HEK293 (cell line): ENCODE results near the gene CEACAM20.

Experiments used
- BCL11A ChIP-seq: fragments of 450-650 bp; formaldehyde crosslinking; IDR thresholded peaks from 2 replicates; pipeline ENCODE4 v1.5.1; 2016; ENCODE audit warnings: low read depth, missing biosample characterization, missing genetic modification characterization
- HOXA7 ChIP-seq: sonication (generic); formaldehyde crosslinking; IDR thresholded peaks from 2 replicates; pipeline ENCODE4 v1.8.1; 2022; ENCODE audit warnings: missing genetic modification reagents, borderline replicate concordance
- HOXC10 ChIP-seq: sonication (generic); formaldehyde crosslinking; IDR thresholded peaks from 2 replicates; pipeline ENCODE4 v1.8.1; 2023; ENCODE audit warnings: mild to moderate bottlenecking, missing genetic modification reagents
- HOXD13 ChIP-seq: sonication (generic); formaldehyde crosslinking; IDR thresholded peaks from 2 replicates; pipeline ENCODE4 v1.8.0; 2022; ENCODE audit warnings: missing genetic modification reagents, borderline replicate concordance
- OVOL3 ChIP-seq: fragments of 450-650 bp; formaldehyde crosslinking; IDR thresholded peaks from 2 replicates; pipeline ENCODE4 v1.5.1; 2016; ENCODE audit warnings: missing biosample characterization, missing genetic modification characterization
- PRDM10 ChIP-seq: fragments of 450-650 bp; formaldehyde crosslinking; IDR thresholded peaks from 2 replicates; pipeline ENCODE4 v1.5.1; 2016; ENCODE audit warnings: missing biosample characterization, missing genetic modification characterization
- PRDM6 ChIP-seq: fragments of 450-650 bp; formaldehyde crosslinking; IDR thresholded peaks from 2 replicates; pipeline ENCODE4 v1.5.1; 2017; ENCODE audit warnings: missing biosample characterization, missing genetic modification characterization
- SALL2 ChIP-seq: fragments of 450-650 bp; formaldehyde crosslinking; IDR thresholded peaks from 2 replicates; pipeline ENCODE4 v1.5.0; 2017; ENCODE audit warnings: missing biosample characterization, mild to moderate bottlenecking, missing genetic modification characterization, borderline replicate concordance
- YY2 ChIP-seq: fragments of 450-650 bp; formaldehyde crosslinking; IDR thresholded peaks from 2 replicates; pipeline ENCODE4 v1.5.1; 2016; ENCODE audit warnings: missing biosample characterization, missing genetic modification characterization
- ZBTB48 ChIP-seq: fragments of 450-650 bp; formaldehyde crosslinking; IDR thresholded peaks from 2 replicates; pipeline ENCODE4 v1.5.1; 2016; ENCODE audit warnings: missing biosample characterization, missing genetic modification characterization
- ZBTB8A ChIP-seq: fragments of 450-650 bp; formaldehyde crosslinking; IDR thresholded peaks from 2 replicates; pipeline ENCODE4 v1.5.1; 2016; ENCODE audit warnings: missing biosample characterization, missing genetic modification characterization
- ZFP3 ChIP-seq: fragments of 450-650 bp; formaldehyde crosslinking; IDR thresholded peaks from 2 replicates; pipeline ENCODE4 v1.5.1; 2016; ENCODE audit warnings: low read depth, missing biosample characterization, missing genetic modification characterization
- ZNF169 ChIP-seq: fragments of 450-650 bp; formaldehyde crosslinking; IDR thresholded peaks from 2 replicates; pipeline ENCODE4 v1.5.1; 2016; ENCODE audit warnings: missing biosample characterization, missing genetic modification characterization
- ZNF174 ChIP-seq: fragments of 450-650 bp; formaldehyde crosslinking; IDR thresholded peaks from 2 replicates; pipeline ENCODE4 v1.5.0; 2017; ENCODE audit warnings: missing biosample characterization, mild to moderate bottlenecking, missing genetic modification characterization
- ZNF2 ChIP-seq: fragments of 450-650 bp; formaldehyde crosslinking; IDR thresholded peaks from 2 replicates; pipeline ENCODE4 v1.5.1; 2016; ENCODE audit warnings: missing biosample characterization, missing genetic modification characterization
- ZNF211 ChIP-seq: fragments of 450-650 bp; formaldehyde crosslinking; IDR thresholded peaks from 2 replicates; pipeline ENCODE4 v1.5.1; 2016; ENCODE audit warnings: low read depth, missing biosample characterization, missing genetic modification characterization
- ZNF398 ChIP-seq: fragments of 450-650 bp; formaldehyde crosslinking; IDR thresholded peaks from 2 replicates; pipeline ENCODE4 v1.5.1; 2017; ENCODE audit warnings: missing biosample characterization, missing genetic modification characterization
- ZNF404 ChIP-seq: fragments of 450-650 bp; formaldehyde crosslinking; IDR thresholded peaks from 2 replicates; pipeline ENCODE4 v1.5.1; 2017; ENCODE audit warnings: missing biosample characterization, missing genetic modification characterization
- ZNF488 ChIP-seq: fragments of 450-650 bp; formaldehyde crosslinking; IDR thresholded peaks from 2 replicates; pipeline ENCODE4 v1.5.1; 2016; ENCODE audit warnings: missing biosample characterization, missing genetic modification characterization
- ZNF548 ChIP-seq: fragments of 450-650 bp; formaldehyde crosslinking; IDR thresholded peaks from 2 replicates; pipeline ENCODE4 v1.5.1; 2016; ENCODE audit warnings: missing biosample characterization, missing genetic modification characterization
- ZNF571 ChIP-seq: fragments of 450-650 bp; formaldehyde crosslinking; IDR thresholded peaks from 2 replicates; pipeline ENCODE4 v1.5.0; 2017; ENCODE audit warnings: missing biosample characterization, missing genetic modification characterization
- ZNF626 ChIP-seq: fragments of 450-650 bp; sonication (Bioruptor Pico); formaldehyde crosslinking; IDR thresholded peaks from 2 replicates; pipeline ENCODE4 v1.5.1; 2018; ENCODE audit warnings: missing biosample characterization, missing genetic modification characterization, inconsistent platforms
- ZNF670 ChIP-seq: fragments of 450-650 bp; formaldehyde crosslinking; IDR thresholded peaks from 2 replicates; pipeline ENCODE4 v1.5.1; 2016; ENCODE audit warnings: missing biosample characterization, missing genetic modification characterization, low read depth
- ZXDB ChIP-seq: fragments of 450-650 bp; formaldehyde crosslinking; IDR thresholded peaks from 2 replicates; pipeline ENCODE4 v1.5.1; 2016; ENCODE audit warnings: missing biosample characterization, missing genetic modification characterization
- TF ChIP-seq, protein P1 (sequence below): fragments of 450-650 bp; formaldehyde crosslinking; IDR thresholded peaks from 2 replicates; pipeline ENCODE4 v1.5.1; 2016; ENCODE audit warnings: missing biosample characterization, missing genetic modification characterization
- TF ChIP-seq, protein P2 (sequence below): fragments of 450-650 bp; formaldehyde crosslinking; IDR thresholded peaks from 2 replicates; pipeline ENCODE4 v1.5.1; 2016; ENCODE audit warnings: missing biosample characterization, missing genetic modification characterization

CEACAM20 gene

GRCh38 chr19:44476559-44477408 is 52.7 kb downstream of the CEACAM20 start (continued):
- TF ChIP-seq ZNF169 (tag by site-specific recombination) = no peak
- TF ChIP-seq OVOL3 (tag by site-specific recombination) = 0 out of 2 replicates have a peak, but pooled peaks have one; percentile 9
- TF ChIP-seq ZFP3 = no peak
- no peak for TF ChIP-seq ZNF571
- peak; percentile 83 for TF ChIP-seq ZNF174 (tag by site-specific recombination)
- TF ChIP-seq, protein P1, sequence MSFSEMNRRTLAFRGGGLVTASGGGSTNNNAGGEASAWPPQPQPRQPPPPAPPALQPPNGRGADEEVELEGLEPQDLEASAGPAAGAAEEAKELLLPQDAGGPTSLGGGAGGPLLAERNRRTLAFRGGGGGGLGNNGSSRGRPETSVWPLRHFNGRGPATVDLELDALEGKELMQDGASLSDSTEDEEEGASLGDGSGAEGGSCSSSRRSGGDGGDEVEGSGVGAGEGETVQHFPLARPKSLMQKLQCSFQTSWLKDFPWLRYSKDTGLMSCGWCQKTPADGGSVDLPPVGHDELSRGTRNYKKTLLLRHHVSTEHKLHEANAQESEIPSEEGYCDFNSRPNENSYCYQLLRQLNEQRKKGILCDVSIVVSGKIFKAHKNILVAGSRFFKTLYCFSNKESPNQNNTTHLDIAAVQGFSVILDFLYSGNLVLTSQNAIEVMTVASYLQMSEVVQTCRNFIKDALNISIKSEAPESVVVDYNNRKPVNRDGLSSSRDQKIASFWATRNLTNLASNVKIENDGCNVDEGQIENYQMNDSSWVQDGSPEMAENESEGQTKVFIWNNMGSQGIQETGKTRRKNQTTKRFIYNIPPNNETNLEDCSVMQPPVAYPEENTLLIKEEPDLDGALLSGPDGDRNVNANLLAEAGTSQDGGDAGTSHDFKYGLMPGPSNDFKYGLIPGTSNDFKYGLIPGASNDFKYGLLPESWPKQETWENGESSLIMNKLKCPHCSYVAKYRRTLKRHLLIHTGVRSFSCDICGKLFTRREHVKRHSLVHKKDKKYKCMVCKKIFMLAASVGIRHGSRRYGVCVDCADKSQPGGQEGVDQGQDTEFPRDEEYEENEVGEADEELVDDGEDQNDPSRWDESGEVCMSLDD (tag by site-specific recombination) = no peak
- no peak for TF ChIP-seq PRDM10 (tag by site-specific recombination)
- no peak for TF ChIP-seq HOXA7
- TF ChIP-seq ZXDB (tag by site-specific recombination) = no peak
- TF ChIP-seq ZNF488 (tag by site-specific recombination) = no peak
- TF ChIP-seq ZNF626 = peak; percentile 57; the same call in 1 of the 2 replicates
- TF ChIP-seq ZNF548 (tag by site-specific recombination) = no peak
- TF ChIP-seq ZBTB8A = no peak
- TF ChIP-seq HOXC10 (CRISPR knock-in tag) = no peak
- TF ChIP-seq PRDM6 (tag by site-specific recombination) = no peak
- TF ChIP-seq SALL2 = no peak
- TF ChIP-seq BCL11A (tag by site-specific recombination) = no peak
- no peak for TF ChIP-seq HOXD13 (CRISPR knock-in tag)
- TF ChIP-seq ZNF211 (tag by site-specific recombination) = no peak
- no peak for TF ChIP-seq ZNF670 (tag by site-specific recombination)
- TF ChIP-seq ZNF2 (tag by site-specific recombination) = no peak
- TF ChIP-seq ZNF404 (tag by site-specific recombination) = 0 out of 2 replicates have a peak, but pooled peaks have one; percentile 15
- no peak for TF ChIP-seq YY2 (tag by site-specific recombination)
- no peak for TF ChIP-seq ZBTB48 (tag by site-specific recombination)
- no peak for TF ChIP-seq ZNF398 (tag by site-specific recombination)
- TF ChIP-seq, protein P2, sequence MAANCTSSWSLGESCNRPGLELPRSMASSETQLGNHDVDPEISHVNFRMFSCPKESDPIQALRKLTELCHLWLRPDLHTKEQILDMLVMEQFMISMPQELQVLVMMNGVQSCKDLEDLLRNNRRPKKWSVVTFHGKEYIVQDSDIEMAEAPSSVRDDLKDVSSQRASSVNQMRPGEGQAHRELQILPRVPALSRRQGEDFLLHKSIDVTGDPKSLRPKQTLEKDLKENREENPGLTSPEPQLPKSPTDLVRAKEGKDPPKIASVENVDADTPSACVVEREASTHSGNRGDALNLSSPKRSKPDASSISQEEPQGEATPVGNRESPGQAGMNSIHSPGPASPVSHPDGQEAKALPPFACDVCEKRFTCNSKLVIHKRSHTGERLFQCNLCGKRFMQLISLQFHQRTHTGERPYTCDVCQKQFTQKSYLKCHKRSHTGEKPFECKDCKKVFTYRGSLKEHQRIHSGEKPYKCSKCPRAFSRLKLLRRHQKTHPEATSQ = no peak
